ENCODE results near the gene PRRC2B. TPM values are rescaled to one million over a fixed set of nuclear protein-coding genes. Genes with fewer than 3 reads are reported as not detected.

The PRRC2B gene
- total and polyA plus RNA-seq, 2 experiments from 2014 or later: 45.0 to 193 TPM

DNA sequence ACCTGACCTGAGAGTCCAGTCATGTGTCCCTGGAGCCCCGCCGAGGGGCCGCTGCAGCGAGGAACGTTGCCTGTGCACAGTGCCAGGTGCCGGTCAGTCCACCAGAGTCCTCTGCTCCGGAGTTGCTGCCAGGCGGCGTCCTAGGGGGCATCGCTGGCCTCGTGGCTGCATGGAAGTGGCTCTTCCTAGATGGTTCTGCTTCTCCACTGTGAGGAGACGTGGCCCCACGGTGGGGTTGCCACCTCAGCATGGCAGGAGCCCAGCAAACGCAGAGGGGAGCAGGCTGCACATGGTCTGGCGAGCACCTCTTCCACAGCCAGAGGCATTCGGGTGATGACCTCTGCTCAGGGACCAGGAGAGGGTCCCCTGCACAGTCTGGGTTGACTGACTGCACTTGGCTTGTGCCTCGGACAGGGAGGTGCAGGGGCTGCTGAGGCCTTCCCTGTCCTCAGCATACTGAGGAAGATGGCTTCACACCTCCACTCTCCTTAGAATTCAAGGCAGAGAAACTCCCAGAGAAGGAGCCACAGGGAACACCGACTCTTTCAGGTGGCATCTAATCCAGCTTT, 83.0 kb downstream of the PRRC2B start:
- Histone ChIP-seq H3K4me3 (no peak overlapping the region), H3F3A (replicated peaks; ENCODE audit: low read depth) (peaks cover 52% of the 10 kb centered on the region), H4K20me1 (replicated peaks; ENCODE audit: insufficient read depth) (peaks cover 20% of the 10 kb centered on the region), H3K9me2 (ENCODE audit: insufficient read depth) (no peaks in the 10 kb centered on the region), H3K79me2 (replicated peaks; ENCODE audit: insufficient read depth) (peaks cover 50% of the 10 kb centered on the region), H3K27me3 (ENCODE audit: insufficient read depth) (no peaks in the 10 kb centered on the region), H3K27ac (ENCODE audit: low read depth) (peak overlapping the region; percentile 78; the same call in 1 of the 2 replicates), H3K4me1 (ENCODE audit: insufficient read depth) (no peaks in the 10 kb centered on the region), H2AFZ (no peak overlapping the region), H3K4me2 (no peak overlapping the region), H3K36me3 (ENCODE audit: insufficient read depth) (peaks cover 80% of the 10 kb centered on the region)
- TF ChIP-seq CTCF (conservative IDR thresholded peaks at IDR 0.05; ENCODE audit: low read depth in 2 of 2): no peak
- TF ChIP-seq POLR2AphosphoS5 (IDR thresholded peaks at IDR 0.05; ENCODE audit: low read depth): no peak; the same call in 1 of the 2 replicates
- H3K27ac Mint-ChIP-seq: no peak overlapping the region
- 0 out of 3 replicates have a peak, but pooled peaks cover 2% of the 10 kb centered on the region for H3K4me1 Mint-ChIP-seq
- no peak for ATAC-seq
- peaks cover 95% of the 10 kb centered on the region for H3K36me3 Mint-ChIP-seq (ENCODE audit: low read depth)
- no peak for DNase-seq (ENCODE audit: low spot score)
- peaks cover 34% of the 10 kb centered on the region for H3K27me3 Mint-ChIP-seq (ENCODE audit: insufficient read depth, low read depth, poor library complexity)
- H3K9me3 Mint-ChIP-seq: no peaks in the 10 kb centered on the region; the same call in 2 of the 3 replicates
- H3K4me3 Mint-ChIP-seq: no peak overlapping the region

GRCh38 chr9:131477367-131477766, 83.5 kb downstream of the PRRC2B start:
- Mint-ChIP-seq H3K9me3 (no peaks in the 10 kb centered on the region; the same call in 2 of the 3 replicates), H3K36me3 (ENCODE audit: low read depth) (peaks cover 96% of the 10 kb centered on the region), H3K27me3 (ENCODE audit: insufficient read depth, low read depth, poor library complexity) (peaks cover 37% of the 10 kb centered on the region), H3K4me1 (0 out of 3 replicates have a peak, but pooled peaks cover 2% of the 10 kb centered on the region), H3K4me3 (no peak overlapping the region), H3K27ac (no peak overlapping the region)
- Histone ChIP-seq H4K20me1 (replicated peaks; ENCODE audit: insufficient read depth) (peaks cover 20% of the 10 kb centered on the region), H3K27ac (ENCODE audit: low read depth) (no peak overlapping the region), H3K4me1 (ENCODE audit: insufficient read depth) (no peaks in the 10 kb centered on the region), H3K79me2 (replicated peaks; ENCODE audit: insufficient read depth) (peaks cover 45% of the 10 kb centered on the region), H3K4me2 (no peak overlapping the region), H2AFZ (no peak overlapping the region), H3K36me3 (ENCODE audit: insufficient read depth) (peaks cover 83% of the 10 kb centered on the region), H3K9me2 (ENCODE audit: insufficient read depth) (no peaks in the 10 kb centered on the region), H3K4me3 (no peak overlapping the region), H3K27me3 (ENCODE audit: insufficient read depth) (no peaks in the 10 kb centered on the region), H3F3A (replicated peaks; ENCODE audit: low read depth) (peaks cover 52% of the 10 kb centered on the region)
- no peak for ATAC-seq
- no peak for DNase-seq (ENCODE audit: low spot score)
- TF ChIP-seq NANOG (IDR thresholded peaks at IDR 0.05; ENCODE audit: borderline replicate concordance) (no peak), EZH2phosphoT487 (IDR thresholded peaks at IDR 0.05; ENCODE audit: unreplicated experiment) (no peak), ZNF462 (CRISPR knock-in tag; IDR thresholded peaks at IDR 0.05) (no peak), ZNF331 (CRISPR knock-in tag; IDR thresholded peaks at IDR 0.05; ENCODE audit: low read depth) (no peak), CTCF (conservative IDR thresholded peaks at IDR 0.05; ENCODE audit: low read depth in 2 of 2) (no peak), STAT1 (IDR thresholded peaks at IDR 0.05; ENCODE audit: unreplicated experiment) (no peak), CREB1 (CRISPR knock-in tag; IDR thresholded peaks at IDR 0.05; ENCODE audit: low read depth) (no peak), JUNB (IDR thresholded peaks at IDR 0.05; ENCODE audit: unreplicated experiment) (no peak), ZNF114 (CRISPR knock-in tag; IDR thresholded peaks at IDR 0.05) (no peak)
